NK-92 treated with Interleukin-12 subunit alpha and Interleukin-12 subunit beta, amount 100 ng/mL, for 24 hours (cell line): ENCODE results near the gene KAT7.

ENCODE experiments used
- DNase-seq: peaks from one replicate; lab custom pipeline; 2025; lab: John Stamatoyannopoulos, UW

Gene KAT7

GRCh38 chr17:49760932-49761558 lies 27.4 kb upstream of the KAT7 start:
- no peak for DNase-seq

- DNase-seq: no peak
Measured at GRCh38 chr17:49762151-49762941, 26.1 kb upstream of the KAT7 start.

GRCh38 chr17:49763735-49764558 lies 24.5 kb upstream of the KAT7 start, which contains the start of gene FAM117A:
Gene FAM117A, minus strand, starts transcription at chr17:49764131. Its CDS starts 44 bp downstream, at chr17:49764087.
- DNase-seq: peak; percentile 89

GRCh38 chr17:49764559-49765180 lies 23.8 kb upstream of the KAT7 start:
- no peak for DNase-seq

- no peak for DNase-seq
Measured at GRCh38 chr17:49766918-49767530, 21.5 kb upstream of the KAT7 start.

- DNase-seq: no peak
Measured at GRCh38 chr17:49775546-49776260, 12.8 kb upstream of the KAT7 start.

- DNase-seq: no peak
Measured at GRCh38 chr17:49776551-49777300, 11.8 kb upstream of the KAT7 start.

GRCh38 chr17:49777563-49777962 lies 10.9 kb upstream of the KAT7 start:
- no peak for DNase-seq

GRCh38 chr17:49779156-49779738 lies 9.2 kb upstream of the KAT7 start:
- DNase-seq: no peak

GRCh38 chr17:49779739-49780231 lies 8.7 kb upstream of the KAT7 start:
- DNase-seq: no peak

- no peak for DNase-seq
Measured at GRCh38 chr17:49783071-49783715, 5.3 kb upstream of the KAT7 start.

GRCh38 chr17:49783791-49784190 lies 4.7 kb upstream of the KAT7 start:
- DNase-seq: no peak

GRCh38 chr17:49784636-49785035 lies 3.8 kb upstream of the KAT7 start:
- no peak for DNase-seq

- no peak for DNase-seq
Measured at GRCh38 chr17:49787884-49788477, 500 bp upstream of the KAT7 start.

- no peak for DNase-seq
Measured at GRCh38 chr17:49789243-49789578, 730 bp downstream of the KAT7 start.

GRCh38 chr17:49793309-49793708 lies 4.8 kb downstream of the KAT7 start:
- DNase-seq: no peak

- DNase-seq: no peak
Measured at GRCh38 chr17:49795372-49795771, 6.9 kb downstream of the KAT7 start.

- DNase-seq: no peak
Measured at GRCh38 chr17:49798182-49798581, 9.7 kb downstream of the KAT7 start.

GRCh38 chr17:49798738-49799137 lies 10.3 kb downstream of the KAT7 start:
- no peak for DNase-seq
